Type B pancreatic cell (in vitro differentiated cells): ENCODE measurements around the gene SAMHD1. TPM values are rescaled to one million over a fixed set of nuclear protein-coding genes. Genes with fewer than 3 reads are reported as not detected.

Source experiments
- DNase-seq: peaks from one replicate; pipeline ENCODE4 v3.0.0; 2021; ENCODE audit warnings: mixed read lengths; ENCODE audit not compliant: unreplicated experiment; ENCODE audit errors: extremely low spot score
- H3K27ac Mint-ChIP-seq: 2 replicates; pipeline ENCODE4 v1.8.0; 2021; ENCODE audit warnings: mild to moderate bottlenecking, mixed read lengths
- H3K27me3 Mint-ChIP-seq: 2 replicates; pipeline ENCODE4 v1.8.0; 2021; ENCODE audit warnings: mixed read lengths
- H3K36me3 Mint-ChIP-seq: 2 replicates; pipeline ENCODE4 v1.8.0; 2021; ENCODE audit warnings: mixed read lengths
- H3K4me1 Mint-ChIP-seq: one replicate; pipeline ENCODE4 v1.8.0; 2021; ENCODE audit warnings: mixed read lengths; ENCODE audit not compliant: unreplicated experiment
- H3K4me3 Mint-ChIP-seq: 2 replicates; pipeline ENCODE4 v1.8.0; 2021; ENCODE audit warnings: mild to moderate bottlenecking, mixed read lengths
- H3K9me3 Mint-ChIP-seq: 2 replicates; pipeline ENCODE4 v1.8.0; 2021; ENCODE audit warnings: mixed read lengths
- total RNA-seq: library from RNA; stranded (reverse); gene quantifications from 2 replicates; pipeline ENCODE4 v1.2.1, GENCODE V29; 2021; ENCODE audit warnings: low replicate concordance
- TF ChIP-seq, protein P1 (sequence below): fragments of 200-600 bp; sonication (generic); conservative IDR thresholded peaks from 2 replicates; pipeline ENCODE4 v1.5.0; 2021; ENCODE audit warnings: antibody characterized with exemption, mild to moderate bottlenecking

The SAMHD1 gene
- total RNA-seq, 1 donor from 2014 or later: 33.4 TPM

- H3K27me3 Mint-ChIP-seq: no peaks in the 10 kb centered on the region
- H3K4me1 Mint-ChIP-seq: no peaks in the 10 kb centered on the region
- H3K9me3 Mint-ChIP-seq: no peaks in the 10 kb centered on the region
- H3K36me3 Mint-ChIP-seq: peaks cover 6% of the 10 kb centered on the region
- no peak for DNase-seq
- H3K4me3 Mint-ChIP-seq: no peak overlapping the region
- H3K27ac Mint-ChIP-seq: no peak overlapping the region
- TF ChIP-seq, protein P1, sequence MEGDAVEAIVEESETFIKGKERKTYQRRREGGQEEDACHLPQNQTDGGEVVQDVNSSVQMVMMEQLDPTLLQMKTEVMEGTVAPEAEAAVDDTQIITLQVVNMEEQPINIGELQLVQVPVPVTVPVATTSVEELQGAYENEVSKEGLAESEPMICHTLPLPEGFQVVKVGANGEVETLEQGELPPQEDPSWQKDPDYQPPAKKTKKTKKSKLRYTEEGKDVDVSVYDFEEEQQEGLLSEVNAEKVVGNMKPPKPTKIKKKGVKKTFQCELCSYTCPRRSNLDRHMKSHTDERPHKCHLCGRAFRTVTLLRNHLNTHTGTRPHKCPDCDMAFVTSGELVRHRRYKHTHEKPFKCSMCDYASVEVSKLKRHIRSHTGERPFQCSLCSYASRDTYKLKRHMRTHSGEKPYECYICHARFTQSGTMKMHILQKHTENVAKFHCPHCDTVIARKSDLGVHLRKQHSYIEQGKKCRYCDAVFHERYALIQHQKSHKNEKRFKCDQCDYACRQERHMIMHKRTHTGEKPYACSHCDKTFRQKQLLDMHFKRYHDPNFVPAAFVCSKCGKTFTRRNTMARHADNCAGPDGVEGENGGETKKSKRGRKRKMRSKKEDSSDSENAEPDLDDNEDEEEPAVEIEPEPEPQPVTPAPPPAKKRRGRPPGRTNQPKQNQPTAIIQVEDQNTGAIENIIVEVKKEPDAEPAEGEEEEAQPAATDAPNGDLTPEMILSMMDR: no peak
Measured at GRCh38 chr20:36927704-36928103, 23.8 kb downstream of the SAMHD1 start.

DNA sequence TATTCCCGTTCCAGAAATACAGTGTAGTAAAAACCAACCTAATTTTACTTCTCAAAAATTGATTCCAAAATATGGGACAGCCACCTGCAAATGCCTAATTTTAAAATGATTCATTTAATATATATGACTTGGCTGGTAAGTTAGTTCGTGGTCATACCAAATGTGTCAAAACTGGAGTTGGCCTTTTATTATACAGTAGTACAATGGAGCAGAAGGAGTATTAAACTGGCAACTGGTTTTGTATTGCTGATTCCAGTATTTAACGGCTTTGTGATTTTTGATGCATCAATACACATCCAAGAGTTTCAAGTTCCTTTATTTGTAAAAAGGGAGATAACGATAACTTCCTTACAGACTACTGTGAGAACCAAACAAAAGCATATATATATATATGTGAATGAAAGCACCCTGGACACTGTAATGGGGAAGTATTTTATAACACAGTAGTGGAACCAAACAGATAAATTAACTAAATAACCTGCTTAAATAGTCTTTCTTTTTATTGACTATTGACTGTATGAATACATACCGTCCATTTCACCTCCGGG, 24.8 kb downstream of the SAMHD1 start:
- Mint-ChIP-seq H3K9me3 (no peaks in the 10 kb centered on the region), H3K4me1 (no peaks in the 10 kb centered on the region), H3K27ac (no peak overlapping the region), H3K36me3 (peaks cover 6% of the 10 kb centered on the region), H3K27me3 (no peaks in the 10 kb centered on the region), H3K4me3 (no peak overlapping the region)
- no peak for DNase-seq
- TF ChIP-seq, protein P1: no peak

DNA sequence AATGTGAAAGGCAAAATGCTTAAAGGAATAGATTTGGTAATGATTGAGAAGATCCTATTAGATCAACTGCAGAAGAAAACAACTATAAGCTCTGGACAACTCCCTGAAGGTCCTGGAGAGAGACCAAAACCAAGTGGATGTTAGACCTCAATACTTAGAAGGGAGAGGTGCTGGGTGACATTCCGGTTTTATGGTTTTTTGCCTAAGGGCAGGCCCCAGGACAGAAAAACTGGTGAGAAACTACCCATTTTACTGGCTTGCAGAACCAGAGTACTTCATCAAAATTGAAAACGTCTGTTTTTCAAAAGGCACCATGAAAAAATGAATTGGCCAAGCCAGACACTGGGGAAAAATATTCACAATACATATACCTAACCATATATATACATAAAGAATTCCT, 26.3 kb downstream of the SAMHD1 start:
- no peak overlapping the region for H3K4me3 Mint-ChIP-seq
- no peaks in the 10 kb centered on the region for H3K4me1 Mint-ChIP-seq
- no peaks in the 10 kb centered on the region for H3K27me3 Mint-ChIP-seq
- H3K9me3 Mint-ChIP-seq: no peaks in the 10 kb centered on the region
- DNase-seq: no peak
- no peak overlapping the region for H3K27ac Mint-ChIP-seq
- TF ChIP-seq, protein P1: no peak
- H3K36me3 Mint-ChIP-seq: no peaks in the 10 kb centered on the region

GRCh38 chr20:36924167-36925045, 27.1 kb downstream of the SAMHD1 start:
- H3K9me3 Mint-ChIP-seq: no peaks in the 10 kb centered on the region
- no peaks in the 10 kb centered on the region for H3K36me3 Mint-ChIP-seq
- no peaks in the 10 kb centered on the region for H3K4me1 Mint-ChIP-seq
- no peaks in the 10 kb centered on the region for H3K27me3 Mint-ChIP-seq
- H3K27ac Mint-ChIP-seq: peak overlapping the region; percentile 27
- no peak for DNase-seq
- TF ChIP-seq, protein P1: no peak
- H3K4me3 Mint-ChIP-seq: no peak overlapping the region

GRCh38 chr20:36920334-36920730, 31.2 kb downstream of the SAMHD1 start:
- Mint-ChIP-seq H3K27ac (no peak overlapping the region), H3K9me3 (no peaks in the 10 kb centered on the region), H3K27me3 (no peaks in the 10 kb centered on the region), H3K4me1 (no peaks in the 10 kb centered on the region), H3K4me3 (no peak overlapping the region), H3K36me3 (no peaks in the 10 kb centered on the region)
- DNase-seq: no peak
- TF ChIP-seq, protein P1: no peak
